Upper lobe of left lung (tissue), 4 donors: ENCODE results near the gene PARG.

ENCODE experiments used
- POLR2A ChIP-seq, 4 donors: fragments of 450-650 bp; IDR thresholded peaks; one replicate each; pipeline ENCODE4 v1.5.1; 2016 to 2017; ENCODE audit warnings: antibody characterized with exemption in 4 of 4, mild to moderate bottlenecking in 2 of 4
- POLR2AphosphoS5 ChIP-seq, 2 donors: sonication (generic); formaldehyde crosslinking; IDR thresholded peaks; one replicate each; pipeline ENCODE4 v1.5.1; 2017; ENCODE audit warnings: antibody characterized with exemption in 2 of 2
- TF ChIP-seq, protein P1 (sequence below), 6 experiments: fragments of 450-650 bp in 4 of 6; fragments of 200-600 bp in 2 of 6; sonication (generic) in 2 of 6; IDR thresholded peaks; one replicate each; pipeline ENCODE4 v1.5.1; 2016 to 2019; ENCODE audit warnings: antibody characterized with exemption in 6 of 6

DNA sequence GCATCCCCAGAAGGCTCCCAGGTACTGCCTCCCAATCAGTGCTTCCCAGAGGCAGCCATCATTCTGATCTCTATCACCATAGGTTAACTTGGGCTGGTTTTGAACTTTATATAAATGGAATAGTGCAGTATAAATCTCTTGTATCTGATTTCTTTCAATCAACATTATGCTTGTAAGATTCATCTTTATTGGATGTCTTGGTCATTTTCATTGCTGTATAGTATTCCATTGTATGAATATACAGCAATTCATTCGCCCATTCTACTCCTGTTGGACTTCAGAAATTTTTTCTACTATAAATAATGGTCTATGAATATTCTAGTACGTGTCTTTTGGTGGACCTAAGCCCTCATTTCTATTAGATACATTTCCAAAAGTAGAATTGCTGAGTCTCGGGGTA is 163.6 kb downstream of the PARG start:
- TF ChIP-seq POLR2A (IDR thresholded peaks at IDR 0.05) (no peak), POLR2AphosphoS5 (IDR thresholded peaks at IDR 0.05) (no peak)
- TF ChIP-seq, protein P1, sequence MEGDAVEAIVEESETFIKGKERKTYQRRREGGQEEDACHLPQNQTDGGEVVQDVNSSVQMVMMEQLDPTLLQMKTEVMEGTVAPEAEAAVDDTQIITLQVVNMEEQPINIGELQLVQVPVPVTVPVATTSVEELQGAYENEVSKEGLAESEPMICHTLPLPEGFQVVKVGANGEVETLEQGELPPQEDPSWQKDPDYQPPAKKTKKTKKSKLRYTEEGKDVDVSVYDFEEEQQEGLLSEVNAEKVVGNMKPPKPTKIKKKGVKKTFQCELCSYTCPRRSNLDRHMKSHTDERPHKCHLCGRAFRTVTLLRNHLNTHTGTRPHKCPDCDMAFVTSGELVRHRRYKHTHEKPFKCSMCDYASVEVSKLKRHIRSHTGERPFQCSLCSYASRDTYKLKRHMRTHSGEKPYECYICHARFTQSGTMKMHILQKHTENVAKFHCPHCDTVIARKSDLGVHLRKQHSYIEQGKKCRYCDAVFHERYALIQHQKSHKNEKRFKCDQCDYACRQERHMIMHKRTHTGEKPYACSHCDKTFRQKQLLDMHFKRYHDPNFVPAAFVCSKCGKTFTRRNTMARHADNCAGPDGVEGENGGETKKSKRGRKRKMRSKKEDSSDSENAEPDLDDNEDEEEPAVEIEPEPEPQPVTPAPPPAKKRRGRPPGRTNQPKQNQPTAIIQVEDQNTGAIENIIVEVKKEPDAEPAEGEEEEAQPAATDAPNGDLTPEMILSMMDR (IDR thresholded peaks at IDR 0.05), result no peak
